Lower leg skin (tissue), 4 donors: ENCODE data around the gene APOB. TPM values are rescaled to one million over a fixed set of nuclear protein-coding genes. Genes with fewer than 3 reads are reported as not detected.

Experiments used
- DNase-seq, 2 donors: peaks; one replicate each; pipeline ENCODE4 v3.0.0-alpha.2; 2019; ENCODE audit warnings: low spot score in 2 of 2
- H3K4me3 ChIP-seq: fragments of 200-600 bp; sonication (generic); 2 replicates; pipeline ENCODE4 v1.5.1; 2017; ENCODE audit warnings: mild to moderate bottlenecking, low read depth; ENCODE audit not compliant: poor library complexity, severe bottlenecking
- CTCF ChIP-seq, 3 donors: fragments of 450-650 bp; IDR thresholded peaks; one replicate each; pipeline ENCODE4 v1.5.1; 2016; ENCODE audit warnings: antibody characterized with exemption in 3 of 3, mild to moderate bottlenecking in 3 of 3, moderate library complexity in 2 of 3
- POLR2A ChIP-seq, 2 donors: fragments of 450-650 bp; IDR thresholded peaks; one replicate each; pipeline ENCODE4 v1.6.1; 2016 to 2017; ENCODE audit warnings: antibody characterized with exemption in 2 of 2, mild to moderate bottlenecking in 1 of 2, moderate library complexity in 1 of 2
- WGBS, 2 donors: methylation state at CpG; one replicate each; pipeline ENCODE4 v1.1.5; 2018; 5-methylcytosine and 5-hydroxymethylcytosine counted together
- intact Hi-C: fragments of 100-400 bp; cut with DNase I; formaldehyde crosslinking; loops from one replicate; pipeline ENCODE4 v1.15.0; 2023; ENCODE audit warnings: low total_unique reads
- total RNA-seq, 4 donors: library from RNA; depleted of rRNA; stranded (reverse); fragments of >200 nt; gene quantifications; one replicate each; pipeline ENCODE4 v1.1.0, GENCODE V29; 2016

Gene APOB
- total RNA-seq, 4 donors from 2014 or later = 2.2 to 3.2 (median 2.3) TPM

- intact Hi-C loops = no loop called here
- no peak for TF ChIP-seq POLR2A (IDR thresholded peaks at IDR 0.05)
- H3K4me3 ChIP-seq = no peak overlapping the region
- no peak for DNase-seq
- 81 to 84% methylated on average over 1 of the region's 1 CpG for WGBS, 2 donors
These were observed 34.4 kb upstream of the APOB start for GRCh38 chr2:21078296-21078695.

- 81 to 91% methylated on average over 4 of the region's 4 CpGs for WGBS, 2 donors
- no peak for DNase-seq
- intact Hi-C loops = no loop called here
- TF ChIP-seq CTCF (IDR thresholded peaks at IDR 0.05) (no peak), POLR2A (IDR thresholded peaks at IDR 0.05) (no peak)
- H3K4me3 ChIP-seq = no peak overlapping the region
These were observed 28.8 kb upstream of the APOB start for GRCh38 chr2:21072477-21073242.

- no peak for DNase-seq
- no peak overlapping the region for H3K4me3 ChIP-seq
- TF ChIP-seq CTCF (IDR thresholded peaks at IDR 0.05) (no peak), POLR2A (IDR thresholded peaks at IDR 0.05) (no peak)
- intact Hi-C loops = no loop called here
- 84 to 86% methylated on average over 9 of the region's 9 CpGs for WGBS, 2 donors
These were observed 26.7 kb upstream of the APOB start for GRCh38 chr2:21070341-21071257.

- WGBS, 2 donors = 83 to 87% methylated on average over 2 of the region's 2 CpGs
- intact Hi-C loops = no loop called here
- no peak overlapping the region for H3K4me3 ChIP-seq
These were observed 26.0 kb upstream of the APOB start for GRCh38 chr2:21069746-21070340.

GRCh38 chr2:21067859-21068537, 24.1 kb upstream of the APOB start:
- intact Hi-C loops = no loop called here
- WGBS, 2 donors = 63 to 77% methylated on average over 2 of the region's 2 CpGs
- no peak for TF ChIP-seq CTCF (IDR thresholded peaks at IDR 0.05)
- TF ChIP-seq POLR2A (IDR thresholded peaks at IDR 0.05) = no peak
- no peak overlapping the region for H3K4me3 ChIP-seq
- DNase-seq = no peak

More at GRCh38 chr2:21069746-21070340, 26.0 kb upstream of the APOB start:
- no peak for TF ChIP-seq CTCF (IDR thresholded peaks at IDR 0.05)
- DNase-seq = no peak
